ENCODE measurements around the gene CDR2L. TPM values are rescaled to one million over a fixed set of nuclear protein-coding genes. Genes with fewer than 3 reads are reported as not detected.

CDR2L gene
- total and polyA plus RNA-seq, 4 donors, result 0.70 to 1.5 (median 0.94) TPM

DNA sequence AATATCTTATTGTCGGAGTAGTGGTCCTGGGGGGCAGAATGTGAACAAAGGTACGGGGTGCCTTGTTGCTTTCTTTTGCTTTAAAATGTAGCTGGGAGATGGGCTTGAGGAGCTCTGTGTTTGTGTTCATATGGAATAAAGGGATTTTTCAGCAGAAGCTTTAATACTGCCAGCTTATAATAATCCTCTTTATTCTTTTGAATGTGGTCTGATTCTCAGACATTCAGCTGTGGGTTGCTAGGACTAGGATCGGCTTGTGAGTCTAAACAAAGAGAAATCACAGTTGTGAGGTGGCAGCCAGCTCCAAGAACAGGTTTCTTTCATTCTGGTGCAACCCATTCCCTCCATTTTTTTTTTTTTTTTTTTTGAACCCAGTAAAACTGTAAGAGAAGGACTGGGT, 32.3 kb downstream of the CDR2L start (continued):
- TF ChIP-seq, protein P1, sequence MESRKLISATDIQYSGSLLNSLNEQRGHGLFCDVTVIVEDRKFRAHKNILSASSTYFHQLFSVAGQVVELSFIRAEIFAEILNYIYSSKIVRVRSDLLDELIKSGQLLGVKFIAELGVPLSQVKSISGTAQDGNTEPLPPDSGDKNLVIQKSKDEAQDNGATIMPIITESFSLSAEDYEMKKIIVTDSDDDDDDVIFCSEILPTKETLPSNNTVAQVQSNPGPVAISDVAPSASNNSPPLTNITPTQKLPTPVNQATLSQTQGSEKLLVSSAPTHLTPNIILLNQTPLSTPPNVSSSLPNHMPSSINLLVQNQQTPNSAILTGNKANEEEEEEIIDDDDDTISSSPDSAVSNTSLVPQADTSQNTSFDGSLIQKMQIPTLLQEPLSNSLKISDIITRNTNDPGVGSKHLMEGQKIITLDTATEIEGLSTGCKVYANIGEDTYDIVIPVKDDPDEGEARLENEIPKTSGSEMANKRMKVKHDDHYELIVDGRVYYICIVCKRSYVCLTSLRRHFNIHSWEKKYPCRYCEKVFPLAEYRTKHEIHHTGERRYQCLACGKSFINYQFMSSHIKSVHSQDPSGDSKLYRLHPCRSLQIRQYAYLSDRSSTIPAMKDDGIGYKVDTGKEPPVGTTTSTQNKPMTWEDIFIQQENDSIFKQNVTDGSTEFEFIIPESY (IDR thresholded peaks at IDR 0.05), result no peak
- TF ChIP-seq TAF1 (conservative IDR thresholded peaks at IDR 0.05) (no peak), RAD21 (IDR thresholded peaks at IDR 0.05) (no peak)

DNA sequence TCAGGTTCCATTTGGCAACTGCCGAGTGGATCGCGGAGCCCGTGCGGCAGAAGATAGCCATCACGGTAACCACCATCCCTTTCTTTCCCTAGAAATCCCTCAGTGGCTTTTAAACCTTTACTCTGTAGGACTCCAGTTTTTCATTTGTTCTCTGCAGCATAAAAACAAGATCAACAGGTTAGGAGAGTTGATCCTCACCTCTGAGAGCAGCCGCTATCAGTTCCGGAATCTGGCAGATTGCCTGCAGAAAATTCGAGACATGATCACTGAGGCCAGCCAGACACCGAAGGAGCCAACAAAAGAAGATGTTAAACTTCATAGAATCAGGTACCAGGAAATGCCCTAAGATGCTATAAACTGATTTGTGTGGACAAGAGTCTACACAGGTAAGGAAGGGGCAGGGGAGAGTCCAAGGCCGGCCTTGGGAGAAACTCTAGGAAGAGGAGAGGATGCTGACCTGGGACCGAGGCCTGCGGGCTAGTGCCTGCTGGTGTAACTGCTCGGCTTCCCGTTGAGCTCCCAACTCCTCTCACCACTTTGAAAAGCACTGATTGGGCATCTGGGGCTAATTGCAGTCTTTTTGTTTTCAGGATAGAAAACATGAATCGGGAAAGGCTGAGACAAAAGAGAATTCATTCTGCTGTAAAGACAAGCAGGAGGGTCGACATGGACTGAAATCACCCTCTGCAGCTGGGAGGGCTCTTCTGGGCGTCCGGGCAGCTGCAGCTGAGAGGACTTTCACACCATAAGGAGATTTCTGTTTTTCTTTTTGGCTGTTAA, 33.1 kb downstream of the CDR2L start:
- no peak for DNase-seq (ENCODE audit: low spot score)
- H3K4me3 ChIP-seq (ENCODE audit: low read depth in 1 of 3, low read length in 3 of 3), result no peak overlapping the region
- no peaks in the 10 kb centered on the region for H3K4me1 ChIP-seq (ENCODE audit: control insufficient read depth in 4 of 4, insufficient read depth in 4 of 4, low read length in 3 of 4)
- H3K27me3 ChIP-seq (ENCODE audit: control insufficient read depth in 4 of 4, insufficient read depth in 4 of 4, low read length in 3 of 4), result no peaks in the 10 kb centered on the region
- H3K9ac ChIP-seq (ENCODE audit: low read depth in 1 of 2, low read length in 2 of 2), result no peak overlapping the region
- H3K27ac ChIP-seq (ENCODE audit: low read depth in 1 of 2, low read length in 2 of 2), result no peak overlapping the region
- peaks cover 12 to 35% (median 26%) of the 10 kb centered on the region in 4 donors for H3K36me3 ChIP-seq (ENCODE audit: control insufficient read depth in 4 of 4, insufficient read depth in 3 of 4, low read depth in 1 of 4, low read length in 3 of 4)
- WGBS, result 95% methylated on average over 19 of the region's 19 CpGs
- TF ChIP-seq, protein P2, sequence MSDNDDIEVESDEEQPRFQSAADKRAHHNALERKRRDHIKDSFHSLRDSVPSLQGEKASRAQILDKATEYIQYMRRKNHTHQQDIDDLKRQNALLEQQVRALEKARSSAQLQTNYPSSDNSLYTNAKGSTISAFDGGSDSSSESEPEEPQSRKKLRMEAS (IDR thresholded peaks at IDR 0.05), result no peak
- TF ChIP-seq RXRA (IDR thresholded peaks at IDR 0.05) (no peak), GABPA (IDR thresholded peaks at IDR 0.05 in 1 of 2, conservative IDR thresholded peaks at IDR 0.05 in 1 of 2) (no peak), SP1 (IDR thresholded peaks at IDR 0.05) (no peak), TAF1 (conservative IDR thresholded peaks at IDR 0.05) (no peak), FOXA2 (IDR thresholded peaks at IDR 0.05) (no peak), EGR1 (IDR thresholded peaks at IDR 0.05; ENCODE audit: low read depth in 2 of 2) (no peak), HNF4G (IDR thresholded peaks at IDR 0.05) (no peak), FOXA1 (IDR thresholded peaks at IDR 0.05) (no peak), RAD21 (IDR thresholded peaks at IDR 0.05) (no peak), YY1 (IDR thresholded peaks at IDR 0.05) (no peak), HNF4A (conservative IDR thresholded peaks at IDR 0.05) (no peak), NR2F2 (IDR thresholded peaks at IDR 0.05) (no peak), JUND (IDR thresholded peaks at IDR 0.05) (no peak)
- TF ChIP-seq, protein P3, sequence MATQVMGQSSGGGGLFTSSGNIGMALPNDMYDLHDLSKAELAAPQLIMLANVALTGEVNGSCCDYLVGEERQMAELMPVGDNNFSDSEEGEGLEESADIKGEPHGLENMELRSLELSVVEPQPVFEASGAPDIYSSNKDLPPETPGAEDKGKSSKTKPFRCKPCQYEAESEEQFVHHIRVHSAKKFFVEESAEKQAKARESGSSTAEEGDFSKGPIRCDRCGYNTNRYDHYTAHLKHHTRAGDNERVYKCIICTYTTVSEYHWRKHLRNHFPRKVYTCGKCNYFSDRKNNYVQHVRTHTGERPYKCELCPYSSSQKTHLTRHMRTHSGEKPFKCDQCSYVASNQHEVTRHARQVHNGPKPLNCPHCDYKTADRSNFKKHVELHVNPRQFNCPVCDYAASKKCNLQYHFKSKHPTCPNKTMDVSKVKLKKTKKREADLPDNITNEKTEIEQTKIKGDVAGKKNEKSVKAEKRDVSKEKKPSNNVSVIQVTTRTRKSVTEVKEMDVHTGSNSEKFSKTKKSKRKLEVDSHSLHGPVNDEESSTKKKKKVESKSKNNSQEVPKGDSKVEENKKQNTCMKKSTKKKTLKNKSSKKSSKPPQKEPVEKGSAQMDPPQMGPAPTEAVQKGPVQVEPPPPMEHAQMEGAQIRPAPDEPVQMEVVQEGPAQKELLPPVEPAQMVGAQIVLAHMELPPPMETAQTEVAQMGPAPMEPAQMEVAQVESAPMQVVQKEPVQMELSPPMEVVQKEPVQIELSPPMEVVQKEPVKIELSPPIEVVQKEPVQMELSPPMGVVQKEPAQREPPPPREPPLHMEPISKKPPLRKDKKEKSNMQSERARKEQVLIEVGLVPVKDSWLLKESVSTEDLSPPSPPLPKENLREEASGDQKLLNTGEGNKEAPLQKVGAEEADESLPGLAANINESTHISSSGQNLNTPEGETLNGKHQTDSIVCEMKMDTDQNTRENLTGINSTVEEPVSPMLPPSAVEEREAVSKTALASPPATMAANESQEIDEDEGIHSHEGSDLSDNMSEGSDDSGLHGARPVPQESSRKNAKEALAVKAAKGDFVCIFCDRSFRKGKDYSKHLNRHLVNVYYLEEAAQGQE (IDR thresholded peaks at IDR 0.05), result no peak
- TF ChIP-seq, protein P4, sequence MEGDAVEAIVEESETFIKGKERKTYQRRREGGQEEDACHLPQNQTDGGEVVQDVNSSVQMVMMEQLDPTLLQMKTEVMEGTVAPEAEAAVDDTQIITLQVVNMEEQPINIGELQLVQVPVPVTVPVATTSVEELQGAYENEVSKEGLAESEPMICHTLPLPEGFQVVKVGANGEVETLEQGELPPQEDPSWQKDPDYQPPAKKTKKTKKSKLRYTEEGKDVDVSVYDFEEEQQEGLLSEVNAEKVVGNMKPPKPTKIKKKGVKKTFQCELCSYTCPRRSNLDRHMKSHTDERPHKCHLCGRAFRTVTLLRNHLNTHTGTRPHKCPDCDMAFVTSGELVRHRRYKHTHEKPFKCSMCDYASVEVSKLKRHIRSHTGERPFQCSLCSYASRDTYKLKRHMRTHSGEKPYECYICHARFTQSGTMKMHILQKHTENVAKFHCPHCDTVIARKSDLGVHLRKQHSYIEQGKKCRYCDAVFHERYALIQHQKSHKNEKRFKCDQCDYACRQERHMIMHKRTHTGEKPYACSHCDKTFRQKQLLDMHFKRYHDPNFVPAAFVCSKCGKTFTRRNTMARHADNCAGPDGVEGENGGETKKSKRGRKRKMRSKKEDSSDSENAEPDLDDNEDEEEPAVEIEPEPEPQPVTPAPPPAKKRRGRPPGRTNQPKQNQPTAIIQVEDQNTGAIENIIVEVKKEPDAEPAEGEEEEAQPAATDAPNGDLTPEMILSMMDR (IDR thresholded peaks at IDR 0.05; ENCODE audit: low read depth, low read length, missing input control), result no peak
- TF ChIP-seq, protein P1 (IDR thresholded peaks at IDR 0.05), result no peak
- TF ChIP-seq, protein P5, sequence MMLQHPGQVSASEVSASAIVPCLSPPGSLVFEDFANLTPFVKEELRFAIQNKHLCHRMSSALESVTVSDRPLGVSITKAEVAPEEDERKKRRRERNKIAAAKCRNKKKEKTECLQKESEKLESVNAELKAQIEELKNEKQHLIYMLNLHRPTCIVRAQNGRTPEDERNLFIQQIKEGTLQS (IDR thresholded peaks at IDR 0.05), result no peak
- no peaks in the 10 kb centered on the region for H3K9me3 ChIP-seq (ENCODE audit: control insufficient read depth in 4 of 4, low read length in 3 of 4)
